ENCODE data around the gene SPATC1L.
"Not testable (repeated sequence)": the region's sequence is repeated elsewhere in the genome, so short reads cannot be mapped to it uniquely, and the experiment has no call there.

The SPATC1L gene

GRCh38 chr21:46183910-46184624 is at the start of gene SPATC1L:
SPATC1L (minus strand) TSS chr21:46184459; CDS start chr21:46182816, 1,643 bp downstream.
- in situ Hi-C loops (cut with HindIII; ENCODE audit: low sequenced_read_pairs): no loop called here

DNA sequence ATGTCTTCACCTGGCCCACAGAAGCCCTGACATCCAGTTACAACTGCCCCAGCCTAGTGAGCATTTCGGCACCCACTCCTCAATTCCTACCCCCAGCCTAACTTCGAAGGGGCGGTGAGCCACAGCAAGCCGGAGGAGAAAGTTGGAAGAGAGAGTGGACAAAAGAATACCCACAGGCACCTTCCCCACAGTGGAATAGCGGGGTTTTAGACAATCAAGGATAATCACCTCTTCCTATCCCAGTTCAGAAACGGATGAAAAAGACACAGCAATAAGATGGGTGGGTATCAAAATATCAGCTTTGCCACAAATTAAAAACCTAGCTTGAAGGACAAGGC is 45.6 kb upstream of the SPATC1L start:
- in situ Hi-C loops (cut with HindIII; ENCODE audit: low sequenced_read_pairs): no loop called here

- in situ Hi-C loops (cut with HindIII; ENCODE audit: low sequenced_read_pairs): no loop called here
These were observed 45.1 kb upstream of the SPATC1L start for GRCh38 chr21:46229133-46229922.

DNA sequence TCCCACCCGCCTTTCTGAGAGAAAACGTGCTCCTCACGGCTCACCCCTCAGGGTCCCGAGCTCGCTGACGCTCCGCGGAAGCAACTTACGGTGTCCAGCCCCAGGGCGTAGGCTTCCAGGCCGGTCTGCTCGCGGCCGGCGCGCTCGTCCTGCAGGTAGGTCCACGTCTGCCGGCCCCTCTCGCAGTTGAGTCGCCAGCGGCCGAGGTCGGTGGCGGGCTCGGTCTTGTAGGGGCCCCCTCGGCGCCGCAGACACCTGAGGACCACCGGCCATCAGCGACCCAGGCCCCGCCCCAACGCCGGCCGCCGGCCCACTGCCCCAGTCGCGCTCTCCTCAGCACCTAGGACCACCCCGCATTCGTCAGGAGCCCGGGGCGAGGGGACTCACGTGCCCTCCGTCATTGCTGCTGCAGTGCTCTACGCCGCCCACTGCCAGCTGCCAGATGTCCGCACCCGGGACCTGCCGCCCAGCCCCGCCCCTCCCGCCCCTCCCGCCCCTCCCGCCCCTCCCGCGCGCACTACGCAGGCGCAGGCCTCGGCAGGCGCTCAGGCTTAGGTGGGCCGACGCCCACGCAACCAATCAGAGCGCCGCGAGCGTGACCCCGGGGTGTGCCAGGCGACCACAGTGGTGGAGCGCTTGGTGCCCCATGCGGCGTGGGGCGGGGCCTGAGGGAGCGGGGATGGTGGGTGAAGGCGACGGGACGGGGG is 44.2 kb upstream of the SPATC1L start, which contains the start of gene LSS:
Gene LSS, minus strand, starts transcription at position 430 of the 707 bp plus-strand sequence. Its CDS starts 29 bp downstream, at position 401.
- in situ Hi-C loops (cut with HindIII; ENCODE audit: low sequenced_read_pairs): no loop called here

DNA sequence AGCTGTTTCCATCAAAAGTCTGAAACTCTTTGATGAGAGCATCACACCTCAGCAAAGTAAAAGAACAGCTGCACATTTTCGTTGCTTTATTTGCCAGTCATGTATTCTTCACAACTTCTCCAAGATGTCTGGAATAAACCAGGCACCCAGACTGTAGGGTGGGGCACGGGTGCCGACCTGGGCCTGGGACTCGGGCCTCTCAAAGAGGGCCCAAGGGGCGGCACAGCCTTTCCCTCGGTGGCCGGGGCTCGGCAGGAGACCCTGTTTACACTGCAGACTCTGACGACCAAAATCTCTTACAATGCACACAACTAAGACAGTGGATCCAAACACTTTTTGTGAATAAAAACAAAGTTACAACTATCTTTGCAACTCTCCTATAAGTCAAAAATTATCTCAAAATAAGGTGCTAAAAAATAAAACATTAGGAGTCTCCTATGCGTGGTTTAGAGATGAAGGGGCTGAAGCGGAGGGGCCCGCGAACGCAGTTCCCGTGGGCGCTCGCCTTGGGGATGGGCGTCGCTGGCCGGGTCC is 43.6 kb upstream of the SPATC1L start:
- in situ Hi-C loops (cut with HindIII; ENCODE audit: low sequenced_read_pairs): no loop called here

GRCh38 chr21:46226920-46227599 is 42.8 kb upstream of the SPATC1L start:
- in situ Hi-C loops (cut with HindIII; ENCODE audit: low sequenced_read_pairs): no loop called here

DNA sequence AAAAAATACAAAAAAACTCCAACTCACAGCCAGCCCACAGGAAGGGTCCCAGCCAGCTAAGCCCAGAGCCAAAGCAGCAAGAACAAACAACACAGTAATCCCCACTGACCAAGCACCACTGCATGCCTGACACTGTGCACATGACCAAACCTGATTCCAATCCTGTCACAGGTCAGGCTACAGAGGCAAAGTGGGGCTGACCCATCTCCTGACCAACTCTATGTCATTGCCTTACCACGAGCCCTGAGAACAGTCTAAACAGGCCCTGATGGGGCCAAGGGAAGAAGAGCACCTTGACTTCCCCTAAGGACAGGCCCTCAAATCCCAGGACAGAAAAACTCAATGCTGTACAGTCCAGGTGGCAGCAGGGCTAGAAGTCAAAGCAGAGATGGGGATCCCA is 41.9 kb upstream of the SPATC1L start:
- in situ Hi-C loops (cut with HindIII; ENCODE audit: low sequenced_read_pairs): no loop called here

DNA sequence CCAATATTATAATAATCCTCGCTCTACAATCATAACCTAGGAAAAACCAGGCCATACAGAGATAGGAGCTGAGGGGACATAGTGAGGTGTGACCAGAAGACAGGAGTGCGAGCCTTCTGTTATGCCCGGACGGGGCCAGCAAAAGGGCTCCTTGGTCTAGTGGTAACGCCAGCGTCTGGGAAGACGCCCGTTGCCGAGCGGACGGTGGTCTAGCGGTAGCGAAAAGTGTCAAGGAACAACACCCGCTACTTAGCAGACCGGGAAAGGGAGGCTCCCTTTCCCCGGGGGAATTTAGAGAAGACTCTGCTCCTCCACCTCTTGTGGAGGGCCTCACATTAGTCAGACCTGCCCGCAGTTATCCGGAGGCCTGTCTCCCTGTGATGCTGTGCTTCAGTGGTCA is 39.4 kb upstream of the SPATC1L start:
- in situ Hi-C loops (cut with HindIII; ENCODE audit: low sequenced_read_pairs): not testable (repeated sequence)

- in situ Hi-C loops (cut with HindIII; ENCODE audit: low sequenced_read_pairs): no loop called here
These were observed 39.0 kb upstream of the SPATC1L start for GRCh38 chr21:46223217-46223616.

DNA sequence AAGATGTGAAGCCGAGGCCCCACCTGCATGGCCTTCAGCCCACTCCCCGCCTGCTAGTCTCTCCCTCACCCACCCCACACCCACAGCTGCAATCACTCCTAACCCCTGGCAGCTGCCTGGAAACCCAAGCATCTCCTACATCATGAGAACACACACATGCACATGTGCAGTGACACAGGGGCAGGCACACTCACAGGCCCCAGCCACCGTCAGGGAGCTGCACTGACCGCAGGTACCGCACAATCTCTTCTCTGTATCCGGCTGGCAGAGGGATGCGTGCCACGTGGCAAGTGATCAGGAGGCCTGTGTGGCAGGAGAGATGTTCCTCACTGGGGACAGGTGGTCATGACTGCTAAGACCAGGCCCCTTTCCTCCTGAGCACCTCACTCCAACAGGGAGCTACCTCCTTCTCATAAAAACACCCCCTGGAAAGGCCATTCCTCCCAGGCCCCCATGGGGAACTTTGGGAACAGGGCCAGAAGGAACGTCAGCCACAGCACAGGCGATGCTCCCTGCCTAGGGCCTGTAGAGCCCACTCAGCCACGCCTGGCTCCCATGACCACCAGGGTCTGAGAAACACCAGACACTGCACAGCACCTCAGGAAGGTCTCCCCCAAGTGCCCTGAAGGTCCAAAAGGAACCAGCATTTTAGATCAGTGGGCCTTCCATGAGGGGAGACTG is 38.3 kb upstream of the SPATC1L start:
- in situ Hi-C loops (cut with HindIII; ENCODE audit: low sequenced_read_pairs): no loop called here

DNA sequence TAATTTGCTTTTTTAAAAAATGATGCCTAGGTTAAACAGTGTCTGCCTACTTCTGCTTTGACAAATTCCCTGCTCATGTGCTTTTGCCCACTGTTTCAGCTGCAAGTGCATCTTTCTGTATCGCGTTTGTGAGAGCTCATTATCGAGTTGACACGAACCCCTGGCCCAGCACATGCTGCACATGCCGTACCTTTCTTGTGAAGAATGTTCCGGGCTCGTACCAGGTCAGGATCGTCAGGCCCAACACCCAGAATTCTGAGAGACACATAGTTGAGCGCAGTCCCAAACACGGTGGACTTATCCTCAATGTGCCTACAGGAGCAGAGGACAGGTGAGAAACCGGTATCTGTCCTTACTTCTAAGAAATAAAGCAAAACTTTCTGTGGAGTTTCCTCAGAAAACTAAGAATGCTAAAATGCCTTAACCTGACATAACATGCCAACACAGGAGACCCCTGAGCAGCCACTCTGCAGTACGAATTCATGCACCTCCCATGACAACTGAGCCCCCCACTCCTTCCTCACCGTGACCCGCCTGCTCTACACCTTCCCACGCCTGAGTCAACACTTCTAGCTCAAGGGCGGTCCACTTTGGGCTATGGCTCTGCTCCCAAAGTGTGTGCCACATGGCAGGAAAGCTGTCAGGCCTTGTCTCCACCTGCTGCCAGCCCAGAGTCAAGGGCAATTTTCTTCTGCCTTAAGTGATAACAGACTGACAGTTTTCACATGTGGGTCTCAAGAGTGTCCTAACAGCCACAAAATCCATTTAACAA is 37.6 kb upstream of the SPATC1L start:
- in situ Hi-C loops (cut with HindIII; ENCODE audit: low sequenced_read_pairs): no loop called here

- in situ Hi-C loops (cut with HindIII; ENCODE audit: low sequenced_read_pairs): no loop called here
These were observed 36.6 kb upstream of the SPATC1L start for GRCh38 chr21:46220847-46221246.

DNA sequence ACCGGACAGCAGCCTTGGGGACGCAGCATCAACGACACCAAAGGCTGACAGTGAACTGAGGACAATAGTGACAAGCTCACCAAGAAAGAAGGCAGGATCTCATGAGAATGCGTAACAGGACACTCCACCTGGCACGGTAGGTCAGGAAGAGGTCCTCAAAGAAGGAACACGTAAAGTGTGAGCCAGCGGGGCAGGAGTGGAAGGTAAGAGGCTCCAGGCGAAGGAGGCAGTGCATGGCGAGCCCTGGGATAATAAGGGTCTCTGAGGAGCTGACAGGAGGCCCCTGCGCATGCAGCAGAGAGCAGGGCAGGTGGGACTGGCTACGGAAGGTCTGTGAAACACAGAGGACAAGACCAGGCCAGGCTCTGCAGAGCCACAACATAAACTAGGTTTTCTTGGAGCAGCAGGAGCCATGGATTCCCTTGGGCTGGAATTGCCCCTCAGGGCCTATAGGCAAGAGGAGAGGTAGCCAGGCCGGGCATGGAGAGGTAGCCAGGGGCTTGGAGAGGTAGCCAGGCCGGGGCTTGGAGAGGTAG is 36.1 kb upstream of the SPATC1L start:
- in situ Hi-C loops (cut with HindIII; ENCODE audit: low sequenced_read_pairs): no loop called here

GRCh38 chr21:46219591-46220239 is 35.5 kb upstream of the SPATC1L start:
- in situ Hi-C loops (cut with HindIII; ENCODE audit: low sequenced_read_pairs): no loop called here

- in situ Hi-C loops (cut with HindIII; ENCODE audit: low sequenced_read_pairs): no loop called here
These were observed 34.8 kb upstream of the SPATC1L start for GRCh38 chr21:46218906-46219590.

GRCh38 chr21:46217511-46218196 is 33.4 kb upstream of the SPATC1L start:
- in situ Hi-C loops (cut with HindIII; ENCODE audit: low sequenced_read_pairs): no loop called here

GRCh38 chr21:46216132-46216747 is 32.0 kb upstream of the SPATC1L start:
- in situ Hi-C loops (cut with HindIII; ENCODE audit: low sequenced_read_pairs): no loop called here
